DMS79 treated with DMSO at 0.1 percent for 48 hours (cell line): Measurements from ENCODE around the gene ATF3.

Source experiments
- DNase-seq: peaks from one replicate; lab custom pipeline; 2025; lab: John Stamatoyannopoulos, UW

The ATF3 gene

GRCh38 chr1:212609701-212610574 lies 1.4 kb downstream of the ATF3 start:
- DNase-seq: no peak

GRCh38 chr1:212610575-212610967 lies 2.0 kb downstream of the ATF3 start:
- no peak for DNase-seq

- DNase-seq: no peak
Measured at GRCh38 chr1:212611000-212611948, 2.7 kb downstream of the ATF3 start.

GRCh38 chr1:212612041-212612961 lies 3.7 kb downstream of the ATF3 start:
- no peak for DNase-seq

GRCh38 chr1:212613440-212614335 lies 5.1 kb downstream of the ATF3 start:
- DNase-seq: no peak

- no peak for DNase-seq
Measured at GRCh38 chr1:212614453-212615200, 6.1 kb downstream of the ATF3 start.

GRCh38 chr1:212615201-212615470 lies 6.6 kb downstream of the ATF3 start:
- no peak for DNase-seq

- DNase-seq: no peak
Measured at GRCh38 chr1:212618466-212619210, 10.1 kb downstream of the ATF3 start.

- no peak for DNase-seq
Measured at GRCh38 chr1:212620293-212620692, 11.7 kb downstream of the ATF3 start.

- no peak for DNase-seq
Measured at GRCh38 chr1:212621043-212621948, 12.7 kb downstream of the ATF3 start.

- DNase-seq: no peak
Measured at GRCh38 chr1:212621949-212622305, 13.4 kb downstream of the ATF3 start.

- no peak for DNase-seq
Measured at GRCh38 chr1:212622467-212622866, 13.9 kb downstream of the ATF3 start.

- no peak for DNase-seq
Measured at GRCh38 chr1:212622906-212623305, 14.3 kb downstream of the ATF3 start.

- no peak for DNase-seq
Measured at GRCh38 chr1:212623603-212624002, 15.0 kb downstream of the ATF3 start.

- no peak for DNase-seq
Measured at GRCh38 chr1:212624976-212625501, 16.5 kb downstream of the ATF3 start.

GRCh38 chr1:212625781-212626450 lies 17.4 kb downstream of the ATF3 start:
- DNase-seq: no peak

- no peak for DNase-seq
Measured at GRCh38 chr1:212628046-212628445, 19.5 kb downstream of the ATF3 start.
